SW 1271 (cell line): ENCODE data around the gene TP53INP2.
"Not testable (repeated sequence)": the region's sequence is repeated elsewhere in the genome, so short reads cannot be mapped to it uniquely, and the experiment has no call there.

Experiments
- DNase-seq, 2 experiments: peaks; one replicate each; lab custom pipeline; 2025; lab: John Stamatoyannopoulos, UW

The TP53INP2 gene

DNA sequence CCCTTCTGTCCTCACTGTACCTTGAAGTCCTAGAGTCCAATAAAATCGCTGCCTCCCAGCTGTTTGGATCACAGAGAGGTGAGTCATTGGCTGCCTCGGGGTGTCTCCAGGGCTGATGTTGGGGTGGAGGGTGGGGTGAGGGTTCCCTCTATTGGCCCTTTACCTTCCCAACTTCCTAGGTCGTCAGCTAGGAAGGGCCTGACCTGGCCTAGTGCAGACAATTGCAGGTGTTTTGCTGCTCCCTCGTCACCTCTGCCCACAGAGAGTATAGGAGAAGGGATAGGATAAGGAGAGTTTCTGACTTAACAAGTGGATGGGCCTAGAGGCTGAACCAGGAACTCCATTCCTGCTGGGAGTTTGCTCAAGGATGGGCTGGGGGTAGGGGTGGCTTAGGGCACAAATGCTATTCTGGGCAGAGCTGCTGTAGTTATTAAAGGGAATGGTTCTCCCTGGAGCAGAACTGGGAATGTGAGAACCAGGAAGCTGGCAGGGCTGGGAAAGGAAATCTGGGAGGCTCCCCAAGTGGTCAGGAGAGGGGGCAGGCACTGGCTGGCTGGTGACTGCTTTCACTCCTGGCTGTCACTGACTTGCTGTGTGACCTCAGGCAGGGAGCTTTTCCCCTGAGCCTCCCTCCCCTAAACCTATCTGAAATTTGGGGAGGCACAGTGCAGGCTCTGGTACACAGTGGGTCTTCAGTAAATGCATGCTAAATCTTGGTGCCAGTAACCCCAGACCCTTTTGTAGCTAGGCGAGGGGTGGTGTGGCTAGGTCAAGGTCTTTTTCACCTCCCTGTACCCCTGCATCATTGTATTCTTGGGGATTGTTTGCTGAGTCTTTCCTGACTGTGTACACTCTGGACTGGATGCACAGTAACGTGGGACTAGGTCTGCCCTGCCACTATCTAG is 1.5 kb downstream of the TP53INP2 start:
- DNase-seq = peak in 1 of 2 experiments; percentile 80

DNA sequence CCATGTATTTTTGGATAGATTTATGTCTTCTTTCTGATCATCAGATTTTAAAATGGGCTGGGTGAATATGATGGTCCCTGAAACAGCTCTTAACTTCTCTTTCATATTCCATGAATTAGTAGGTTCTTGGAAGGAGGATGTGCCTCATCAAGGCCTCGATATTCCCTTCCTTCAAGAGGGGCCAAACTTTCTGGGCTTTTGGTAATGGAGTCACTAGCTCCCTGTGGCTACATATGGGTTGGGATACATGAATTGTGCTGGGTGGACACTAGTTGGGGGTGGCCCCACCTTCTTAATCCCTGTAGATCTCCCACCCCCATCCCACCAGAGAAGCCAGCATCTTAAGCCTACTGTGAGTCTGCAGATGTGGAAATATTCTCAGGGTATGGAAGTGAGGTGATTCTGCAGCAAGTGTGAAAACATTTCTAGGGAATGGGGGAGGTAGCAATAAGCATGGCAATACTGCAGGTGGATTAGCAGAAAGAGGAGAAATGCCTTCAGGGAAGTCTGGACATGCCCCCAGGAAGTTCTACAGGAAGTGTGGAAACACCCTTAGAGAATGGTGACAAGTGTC is 2.2 kb downstream of the TP53INP2 start:
- DNase-seq = no peak

- DNase-seq = no peak
These were observed 3.0 kb downstream of the TP53INP2 start for GRCh38 chr20:34706912-34707784.

- peak in 1 of 2 experiments; percentile 87 for DNase-seq
These were observed 4.5 kb downstream of the TP53INP2 start for GRCh38 chr20:34708621-34709043.

DNA sequence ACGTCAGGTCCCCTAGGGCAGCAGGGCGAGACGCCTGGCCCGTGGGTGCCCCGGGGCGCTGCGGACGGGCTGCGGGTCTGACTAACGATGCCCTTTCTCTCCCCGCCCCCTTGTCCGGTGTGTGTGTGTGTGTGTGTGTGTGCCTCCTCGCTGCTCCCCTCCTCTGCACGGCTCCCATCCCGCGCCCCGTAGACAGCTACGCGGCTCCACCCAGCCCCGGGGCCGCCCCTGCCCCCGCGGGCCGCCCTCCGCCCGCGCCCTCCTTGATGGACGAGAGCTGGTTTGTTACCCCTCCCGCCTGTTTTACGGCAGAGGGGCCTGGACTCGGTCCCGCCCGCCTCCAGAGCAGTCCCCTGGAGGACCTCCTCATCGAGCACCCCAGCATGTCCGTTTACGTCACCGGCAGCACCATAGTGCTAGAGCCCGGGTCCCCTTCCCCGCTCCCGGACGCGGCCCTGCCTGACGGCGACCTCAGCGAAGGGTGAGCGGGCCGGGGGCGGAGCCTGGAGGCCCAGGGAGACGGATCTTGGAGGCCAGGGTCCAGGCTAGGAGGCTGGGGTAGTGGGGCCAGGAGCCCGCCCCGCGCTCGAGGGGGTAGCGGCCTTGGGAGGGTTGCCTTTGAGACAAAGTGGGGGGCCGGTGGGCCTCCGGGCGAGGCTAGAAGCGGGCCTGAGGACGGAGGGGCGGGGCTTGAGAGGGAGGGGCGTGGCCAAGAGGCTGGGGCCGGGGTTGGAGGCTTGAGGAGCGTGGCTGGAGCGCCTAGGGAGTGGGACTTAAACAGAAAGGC is 5.1 kb downstream of the TP53INP2 start:
- DNase-seq = peak; percentile 98 to 99

DNA sequence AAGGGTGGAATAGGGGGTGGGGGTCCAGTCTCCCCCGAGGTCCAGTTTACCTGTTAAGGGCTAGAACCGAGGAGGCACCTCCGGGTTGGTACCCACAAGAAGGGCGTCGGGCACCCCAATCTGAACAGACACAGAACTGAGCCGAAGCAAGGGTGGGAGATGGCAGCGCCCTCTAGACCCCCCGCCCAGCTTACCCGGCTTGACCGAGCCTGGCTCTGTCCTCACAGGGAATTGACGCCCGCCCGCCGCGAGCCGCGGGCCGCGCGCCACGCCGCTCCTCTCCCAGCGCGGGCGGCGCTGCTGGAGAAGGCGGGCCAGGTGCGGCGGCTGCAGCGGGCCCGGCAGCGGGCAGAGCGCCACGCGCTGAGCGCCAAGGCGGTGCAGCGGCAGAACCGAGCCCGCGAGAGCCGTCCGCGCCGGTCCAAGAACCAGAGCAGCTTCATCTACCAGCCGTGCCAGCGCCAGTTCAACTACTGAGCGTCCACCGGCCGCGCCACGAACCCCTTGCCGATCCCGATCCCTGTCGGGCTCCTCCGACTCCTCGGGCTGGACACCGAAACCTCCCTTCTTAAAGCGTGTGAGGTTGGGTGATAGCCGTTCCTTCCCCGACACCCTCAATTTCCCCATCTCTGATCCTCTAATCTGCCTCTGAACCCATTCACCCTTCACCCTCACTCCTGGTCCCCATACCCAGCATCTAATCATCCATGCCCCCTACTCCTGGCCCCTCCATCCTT is 5.9 kb downstream of the TP53INP2 start:
- DNase-seq = peak; percentile 90 to 99

- DNase-seq = no peak
These were observed 6.4 kb downstream of the TP53INP2 start for GRCh38 chr20:34710568-34710839.

DNA sequence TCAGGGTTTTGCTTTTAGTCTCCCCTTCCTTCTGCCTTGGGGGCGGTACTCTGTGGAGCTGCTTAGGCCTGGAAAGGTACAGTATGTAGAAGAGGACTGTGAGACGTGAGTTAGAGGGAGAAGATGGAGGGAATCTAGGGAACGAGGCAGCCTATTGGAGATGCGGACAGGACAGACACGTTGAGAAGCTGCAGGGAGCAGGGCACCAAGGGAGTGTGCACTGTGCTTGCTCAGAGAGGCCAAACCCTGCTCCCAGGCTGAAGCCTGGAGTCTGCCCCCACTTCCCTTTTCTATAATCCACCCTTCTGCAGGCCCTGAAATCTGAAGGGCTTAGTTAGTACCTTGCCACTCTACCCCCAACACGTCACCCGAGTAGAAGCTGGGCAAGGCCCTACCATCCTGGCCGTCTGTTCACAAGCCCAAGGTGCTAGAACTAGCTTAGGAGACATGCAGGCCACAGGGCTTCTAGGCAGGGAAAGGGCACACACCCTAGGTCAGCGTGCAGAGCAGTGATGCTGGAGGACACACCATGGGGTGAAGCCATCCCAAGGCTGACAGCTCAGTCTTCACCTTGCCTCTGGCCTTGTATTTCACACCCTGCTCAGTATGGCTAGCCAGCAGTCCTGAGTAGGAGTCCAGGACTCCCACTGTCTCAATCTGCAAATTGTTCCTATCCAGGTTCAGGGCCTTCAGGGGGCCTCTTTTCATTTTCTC is 6.9 kb downstream of the TP53INP2 start:
- DNase-seq = no peak

GRCh38 chr20:34711813-34712430 is 7.8 kb downstream of the TP53INP2 start:
- DNase-seq = no peak

DNA sequence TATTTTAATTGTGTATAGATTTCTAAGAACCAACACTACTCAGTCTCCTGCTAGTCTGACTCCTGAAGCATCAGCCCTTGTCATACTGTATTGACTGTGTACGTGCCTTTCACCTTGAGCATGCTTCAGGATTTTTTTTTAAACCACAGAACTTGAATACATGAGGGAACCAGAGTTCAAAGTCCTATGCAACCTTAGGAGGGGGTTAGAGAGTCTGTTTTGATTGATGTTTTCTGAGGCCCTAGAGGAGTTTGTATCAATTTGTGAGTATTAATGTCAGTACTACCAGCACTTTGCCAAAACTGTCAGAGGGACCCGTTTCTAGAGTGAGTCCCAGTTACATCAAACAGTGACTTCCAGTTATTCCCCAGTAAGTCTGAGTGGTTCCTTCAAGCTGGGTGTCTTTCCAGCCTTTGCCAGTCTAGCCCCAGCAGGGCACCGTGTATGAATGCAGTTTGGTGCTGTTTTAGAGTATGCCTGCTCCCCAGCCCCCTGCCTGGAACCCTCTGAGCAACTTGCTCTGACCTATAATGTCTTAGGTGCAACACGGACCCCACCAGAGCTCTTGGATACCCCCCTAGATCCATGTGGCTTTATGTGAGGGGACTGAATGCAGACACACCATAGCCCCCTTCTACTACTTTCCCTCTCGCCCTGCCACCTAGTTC is 8.5 kb downstream of the TP53INP2 start:
- DNase-seq = no peak

DNA sequence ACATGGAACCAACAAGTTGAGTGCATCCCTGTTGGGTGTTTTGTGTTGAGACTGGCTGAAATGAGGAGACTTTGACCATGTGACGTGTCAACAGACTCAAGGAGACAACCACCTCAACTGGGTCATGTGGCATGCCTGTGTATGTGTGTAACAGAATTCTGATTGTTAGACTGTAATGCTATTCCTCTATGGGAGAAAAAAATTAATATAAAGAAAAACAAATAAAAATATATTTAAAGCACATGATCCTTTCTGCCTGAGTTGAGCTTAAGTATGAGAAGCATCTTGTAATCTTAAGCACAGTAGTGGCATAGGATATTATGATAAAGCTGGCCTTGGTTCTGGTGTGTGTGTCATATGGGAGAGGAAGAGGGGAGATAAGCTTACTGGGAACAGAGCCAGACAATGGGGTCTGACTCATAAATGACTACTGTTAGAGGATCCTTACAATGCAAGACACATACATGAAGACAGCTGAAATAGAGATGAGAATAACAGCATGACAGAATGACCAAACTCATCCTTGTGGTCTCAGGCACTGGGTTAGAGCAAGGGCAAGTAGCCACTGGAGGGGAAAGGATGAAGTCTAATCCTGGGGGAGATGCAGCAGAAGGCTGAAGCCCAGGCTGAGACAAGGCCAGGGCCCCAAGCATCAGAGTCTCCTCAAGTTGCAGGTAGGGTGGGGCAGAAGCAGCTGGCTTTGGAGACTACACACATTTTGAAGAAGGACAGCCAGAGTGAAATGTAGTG is 9.2 kb downstream of the TP53INP2 start:
- peak; percentile 98 to 100 for DNase-seq

DNA sequence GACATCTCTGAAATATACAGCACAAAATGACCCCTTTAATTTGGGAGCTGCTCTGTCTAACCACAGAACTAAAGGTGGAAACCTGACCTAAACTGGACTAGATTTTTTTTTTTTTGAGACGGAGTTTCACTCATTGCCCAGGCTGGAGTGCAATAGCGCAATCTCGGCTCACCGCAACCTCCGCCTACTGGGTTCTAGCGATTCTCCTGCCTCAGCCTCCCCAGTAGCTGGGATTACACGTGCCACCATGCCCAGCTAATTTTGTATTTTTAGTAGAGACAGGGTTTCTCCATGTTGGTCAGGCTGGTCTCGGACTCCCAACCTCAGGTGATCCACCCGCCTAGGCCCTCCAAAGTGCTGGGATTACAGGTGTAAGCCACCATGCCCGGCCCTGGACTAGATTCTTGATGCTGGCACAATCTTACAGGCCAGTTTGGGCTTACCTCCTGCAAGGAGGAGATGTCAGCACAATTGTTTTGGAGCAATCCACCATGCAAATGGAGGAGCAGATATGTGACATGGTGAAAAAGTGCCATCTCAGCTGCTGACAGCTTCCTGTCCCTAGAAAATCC is 9.9 kb downstream of the TP53INP2 start:
- DNase-seq = not testable (repeated sequence)

- no peak for DNase-seq
These were observed 11.2 kb downstream of the TP53INP2 start for GRCh38 chr20:34715384-34715783.

DNA sequence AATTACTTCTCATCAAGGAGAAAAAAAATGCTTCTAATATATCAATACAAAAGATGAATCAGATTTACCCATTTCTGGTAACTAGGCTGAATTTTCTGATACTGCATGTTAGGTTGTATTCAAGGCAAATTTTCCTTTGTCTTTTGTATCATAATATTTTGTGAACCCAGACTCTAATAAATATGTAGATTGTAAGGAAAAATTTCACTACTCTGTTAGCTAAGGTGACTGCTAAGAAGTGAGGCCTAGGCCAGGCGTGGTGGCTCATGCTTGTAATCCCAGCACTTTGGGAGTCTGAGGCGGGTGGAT is 12.7 kb downstream of the TP53INP2 start:
- no peak for DNase-seq

DNA sequence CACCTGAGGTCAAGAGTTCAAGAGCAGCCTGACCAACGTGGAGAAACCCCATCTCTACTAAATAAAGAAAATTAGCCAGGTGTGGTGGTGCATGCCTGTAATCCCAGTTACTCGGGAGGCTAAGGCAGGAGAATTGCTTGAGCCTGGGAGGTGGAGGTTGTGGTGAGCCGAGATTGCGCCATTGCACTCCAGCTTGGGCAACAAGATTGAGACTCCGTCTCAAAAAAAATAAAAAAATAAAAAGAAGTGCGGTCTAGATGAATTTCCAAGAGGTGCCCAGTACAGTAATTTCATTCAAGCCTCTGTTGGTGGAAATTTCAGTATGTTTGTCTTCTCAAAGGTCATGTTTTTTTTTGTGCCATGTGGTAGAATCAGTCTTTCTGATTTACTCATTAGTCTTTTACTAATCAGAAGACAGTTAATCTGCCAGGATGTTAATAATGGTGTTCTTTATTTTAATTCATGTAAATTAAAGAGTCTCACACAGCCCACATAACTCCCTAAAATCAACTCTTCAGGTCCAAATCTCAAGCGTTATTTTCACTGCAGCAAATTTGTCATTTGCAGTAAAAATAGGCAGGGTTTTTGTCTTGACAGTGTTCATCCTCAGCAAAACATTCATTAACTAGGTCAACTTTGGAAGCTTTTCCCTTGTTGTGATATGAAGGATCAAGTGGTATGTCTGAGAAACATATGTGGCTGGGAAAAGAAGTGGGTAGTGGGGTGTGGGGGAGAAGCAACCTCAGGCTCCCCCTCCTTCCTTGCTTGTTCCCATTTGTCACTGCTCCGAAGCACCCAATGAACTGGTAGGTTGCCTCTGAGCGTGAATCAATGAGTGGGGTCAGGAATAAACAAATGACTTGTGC is 13.3 kb downstream of the TP53INP2 start:
- DNase-seq = no peak

- not testable (repeated sequence) for DNase-seq
These were observed 15.3 kb downstream of the TP53INP2 start for GRCh38 chr20:34719242-34720017.

- DNase-seq = no peak
These were observed 16.1 kb downstream of the TP53INP2 start for GRCh38 chr20:34720266-34720665.
